Naive thymus-derived CD4-positive, alpha-beta T cell (primary cell): ENCODE results near the gene RRAGD. TPM values are rescaled to one million over a fixed set of nuclear protein-coding genes. Genes with fewer than 3 reads are reported as not detected.

ENCODE experiments used
- ATAC-seq: fragments of 150-1000 bp; cut with Tn5 transposase; 2 replicates; pipeline ENCODE4 v1.10.0; 2021; ENCODE audit warnings: mild to moderate bottlenecking, moderate library complexity
- CTCF ChIA-PET: fragments of 350-600 bp; sonication (Branson Sonifier 250); formaldehyde crosslinking; loops from one replicate; lab custom pipeline; 2021; ENCODE audit warnings: antibody characterized with exemption; lab: Charles Lee
- POLR2A ChIA-PET: fragments of 350-600 bp; sonication (Branson Sonifier 250); formaldehyde crosslinking; loops from one replicate; lab custom pipeline; 2021; ENCODE audit warnings: antibody characterized with exemption, inconsistent platforms; lab: Charles Lee
- DNase-seq, 9 donors: peaks; one replicate each; pipeline versions ENCODE4 v3.0.0 to v3.0.0-alpha.2; 2020 to 2022; ENCODE audit warnings: mixed read lengths in 1 of 9
- H3K27ac ChIP-seq: one replicate; pipeline ENCODE4 v1.7.0; 2013; ENCODE audit warnings: mild to moderate bottlenecking, low read depth, low read length, moderate library complexity
- H3K27me3 ChIP-seq, 2 donors: one replicate each; pipeline ENCODE4 v1.7.0; 2013; ENCODE audit warnings: low read length in 2 of 2, mild to moderate bottlenecking in 2 of 2, moderate library complexity in 2 of 2; ENCODE audit not compliant: control insufficient read depth in 2 of 2, insufficient read depth in 2 of 2
- H3K36me3 ChIP-seq, 3 experiments: 1 replicate in 2 of 3; 2 replicates in 1 of 3; pipeline ENCODE4 v1.7.0; 2013; ENCODE audit warnings: low read length in 3 of 3, mild to moderate bottlenecking in 3 of 3, moderate library complexity in 1 of 3; ENCODE audit not compliant: insufficient read depth in 3 of 3, control insufficient read depth in 2 of 3
- H3K4me1 ChIP-seq, 2 donors: one replicate each; pipeline ENCODE4 v1.7.0; 2013; ENCODE audit warnings: low read length in 2 of 2, mild to moderate bottlenecking in 2 of 2, moderate library complexity in 1 of 2; ENCODE audit not compliant: control insufficient read depth in 2 of 2, insufficient read depth in 2 of 2
- H3K4me3 ChIP-seq: 2 replicates; pipeline ENCODE4 v1.7.0; 2013; ENCODE audit warnings: mild to moderate bottlenecking, low read length
- H3K9me3 ChIP-seq, 3 experiments: 1 replicate in 2 of 3; 2 replicates in 1 of 3; pipeline ENCODE4 v1.7.0; 2013; ENCODE audit warnings: low read length in 3 of 3; ENCODE audit not compliant: control insufficient read depth in 2 of 3
- H3K27ac Mint-ChIP-seq, 9 donors: one replicate each; pipeline ENCODE4 v1.8.0; 2020 to 2022; ENCODE audit warnings: mixed read lengths in 9 of 9, mild to moderate bottlenecking in 8 of 9, moderate library complexity in 5 of 9, inconsistent platforms in 2 of 9
- H3K27me3 Mint-ChIP-seq, 5 donors: one replicate each; pipeline ENCODE4 v1.8.0; 2021 to 2022; ENCODE audit warnings: mixed read lengths in 5 of 5, mild to moderate bottlenecking in 1 of 5
- H3K36me3 Mint-ChIP-seq, 5 donors: one replicate each; pipeline ENCODE4 v1.8.0; 2020 to 2022; ENCODE audit warnings: mixed read lengths in 5 of 5, mild to moderate bottlenecking in 3 of 5, inconsistent platforms in 1 of 5
- H3K4me1 Mint-ChIP-seq, 7 donors: one replicate each; pipeline ENCODE4 v1.8.0; 2020 to 2022; ENCODE audit warnings: mixed read lengths in 7 of 7, mild to moderate bottlenecking in 3 of 7, inconsistent platforms in 1 of 7
- H3K4me3 Mint-ChIP-seq, 10 donors: one replicate each; pipeline ENCODE4 v1.8.0; 2020 to 2022; ENCODE audit warnings: mild to moderate bottlenecking in 10 of 10, mixed read lengths in 10 of 10, moderate library complexity in 6 of 10, inconsistent platforms in 2 of 10
- H3K9me3 Mint-ChIP-seq, 11 donors: one replicate each; pipeline ENCODE4 v1.8.0; 2020 to 2022; ENCODE audit warnings: mixed read lengths in 11 of 11, mild to moderate bottlenecking in 4 of 11, inconsistent platforms in 1 of 11, moderate library complexity in 1 of 11
- intact Hi-C, 2 donors: fragments of 100-400 bp; cut with micrococcal nuclease; formaldehyde crosslinking; loops; one replicate each; pipeline ENCODE4 v1.15.1; 2023
- polyA plus RNA-seq, 2 donors: library from polyadenylated mRNA; unstranded; fragments of 300-500 nt; fragmentation: Illumina TruSeq; gene quantifications; one replicate each; pipeline ENCODE4 v1.2.3, GENCODE V29; 2021
- total RNA-seq, 6 experiments: library from RNA in 5 of 6; stranded (reverse) in 5 of 6; gene quantifications; 1 replicate in 5 of 6; 2 replicates in 1 of 6; pipeline ENCODE4 v1.2.3 and lab custom pipeline; 2021 to 2026

The RRAGD gene
- total and polyA plus RNA-seq, 7 experiments from 2014 or later, result 2.4 to 12.1 (median 7.4) TPM

DNA sequence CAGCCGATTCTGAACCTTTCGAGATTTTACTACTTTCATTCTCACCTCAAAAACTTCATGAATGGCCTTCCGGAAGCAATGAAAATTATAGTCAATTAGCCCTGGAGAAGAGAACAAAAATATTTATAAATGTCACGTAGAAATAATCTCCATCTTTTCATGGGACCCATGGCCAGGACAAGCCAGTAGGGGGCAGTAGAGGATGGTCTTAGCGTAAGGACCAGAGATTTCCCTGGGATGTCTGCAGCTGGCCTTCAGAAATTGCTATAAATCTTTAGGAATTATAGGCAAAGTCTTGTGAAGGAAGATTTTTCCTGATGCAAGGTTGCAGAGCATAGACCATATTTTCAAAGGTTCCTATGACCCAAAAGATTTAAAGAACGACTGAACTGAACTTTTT lies 44.0 kb downstream of the RRAGD start:
- Mint-ChIP-seq H3K36me3 (peaks cover 0 to 4% (median 0%) of the 10 kb centered on the region in 5 donors), H3K4me1 (peaks cover 9 to 35% (median 22%) of the 10 kb centered on the region in 7 donors), H3K4me3 (no peak overlapping the region), H3K27ac (no peak overlapping the region), H3K27me3 (no peaks in the 10 kb centered on the region), H3K9me3 (peaks cover 0 to under 1% (median 0%) of the 10 kb centered on the region in 11 donors)
- ATAC-seq, result peak; percentile 56
- ChIA-PET CTCF (interaction anchor here (0.8 to 1.7 kb wide), 3 partner anchors 39 to 1570 kb away, joined by 3 read pairs; no protein-coding TSS in a partner anchor), POLR2A (no interaction called here)
- Histone ChIP-seq H3K9me3 (no peaks in the 10 kb centered on the region), H3K27ac (no peak overlapping the region), H3K4me3 (no peak overlapping the region), H3K36me3 (no peaks in the 10 kb centered on the region), H3K27me3 (no peaks in the 10 kb centered on the region), H3K4me1 (peaks cover 0 to 21% of the 10 kb centered on the region in 2 donors)
- peak in 8 of 9 donors; percentile 20 to 61 (median 38) for DNase-seq
- intact Hi-C loops, result loop anchor here (1.0 to 2.0 kb wide), 3 partner anchors 11 to 1111 kb away; no protein-coding TSS in a partner anchor

- ChIA-PET CTCF (interaction anchor here (0.7 to 1.9 kb wide), 5 partner anchors 9 to 245 kb away, joined by 3 to 4 read pairs (median 4); partner anchors contain the start of gene UBE2J1), POLR2A (interaction anchor here (0.6 to 5.9 kb wide), 5 partner anchors 10 to 285 kb away, joined by 3 to 23 read pairs (median 6); partner anchors contain the start of genes PNRC1 and UBE2J1)
- Mint-ChIP-seq H3K27me3 (no peaks in the 10 kb centered on the region), H3K9me3 (peaks cover 0 to 3% (median 0%) of the 10 kb centered on the region in 11 donors), H3K4me3 (peak overlapping the region in 2 of 10 donors; percentile 32 to 52), H3K4me1 (peaks cover 13 to 38% (median 34%) of the 10 kb centered on the region in 7 donors), H3K36me3 (peaks cover 0 to 8% (median 0%) of the 10 kb centered on the region in 5 donors), H3K27ac (peak overlapping the region in 2 of 9 donors; percentile 27 to 33)
- no peaks in the 10 kb centered on the region for H3K9me3 ChIP-seq
- H3K36me3 ChIP-seq, result no peaks in the 10 kb centered on the region
- intact Hi-C loops, result loop anchor here in 1 of 2 donors (1.0 kb wide), 1 partner anchor 12 kb away; the partner anchor contains the start of gene UBE2J1
- no peaks in the 10 kb centered on the region for H3K27me3 ChIP-seq
- ATAC-seq (no peak), DNase-seq (no peak)
- no peak overlapping the region for H3K4me3 ChIP-seq
- H3K27ac ChIP-seq, result no peak overlapping the region
- H3K4me1 ChIP-seq, result peaks cover 0 to 13% of the 10 kb centered on the region in 2 donors
Measured at GRCh38 chr6:89364586-89364985, 47.5 kb downstream of the RRAGD start.

- Histone ChIP-seq H3K27me3 (no peaks in the 10 kb centered on the region), H3K4me3 (no peak overlapping the region), H3K9me3 (no peaks in the 10 kb centered on the region), H3K27ac (no peak overlapping the region), H3K4me1 (peaks cover 9 to 26% of the 10 kb centered on the region in 2 donors), H3K36me3 (no peaks in the 10 kb centered on the region)
- Mint-ChIP-seq H3K4me1 (peaks cover 22 to 67% (median 57%) of the 10 kb centered on the region in 7 donors), H3K9me3 (peaks cover 0 to 3% (median 0%) of the 10 kb centered on the region in 11 donors), H3K27ac (peak overlapping the region in 4 of 9 donors; percentile 8 to 38 (median 22)), H3K36me3 (peaks cover 0 to 8% (median 0%) of the 10 kb centered on the region in 5 donors), H3K4me3 (peak overlapping the region in 1 of 10 donors; percentile 12), H3K27me3 (no peaks in the 10 kb centered on the region)
- ATAC-seq (no peak), DNase-seq (no peak)
- ChIA-PET CTCF (interaction anchor here (0.7 to 4.2 kb wide), 2 partner anchors 11 to 16 kb away, joined by 3 to 26 read pairs; no protein-coding TSS in a partner anchor), POLR2A (interaction anchor here (1.7 to 5.9 kb wide), 2 partner anchors 9 to 10 kb away, joined by 4 to 23 read pairs; partner anchors contain the start of gene UBE2J1)
- intact Hi-C loops, result no loop called here
Measured at GRCh38 chr6:89361171-89361570, 50.9 kb downstream of the RRAGD start.

DNA sequence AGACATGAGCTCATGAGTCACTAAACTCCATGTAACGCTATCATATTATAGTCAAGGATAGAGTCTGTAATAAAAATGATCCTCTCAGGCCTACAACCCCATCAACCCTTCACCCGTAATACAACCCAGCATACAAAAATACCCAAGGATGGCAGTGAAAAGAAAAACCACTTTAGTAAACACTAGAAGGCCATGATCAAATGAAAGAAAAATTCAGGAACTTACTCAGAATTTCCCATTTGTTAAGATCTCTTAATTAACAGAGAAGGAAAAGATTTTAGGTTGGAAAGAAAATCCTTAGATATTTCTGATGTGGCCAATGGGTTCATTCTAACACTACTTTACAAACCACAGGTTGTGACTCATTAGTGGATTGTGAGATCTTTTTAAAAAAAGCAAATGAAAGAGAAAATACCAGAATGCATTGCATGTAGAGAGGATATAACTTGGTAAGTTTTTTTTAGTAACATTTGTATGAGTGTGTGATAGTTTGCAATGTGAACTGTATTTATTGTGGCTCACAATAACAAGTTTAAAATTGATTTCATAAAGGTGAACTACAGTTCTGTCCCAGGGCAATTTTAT lies 51.6 kb downstream of the RRAGD start:
- ATAC-seq (peak; percentile 48), DNase-seq (no peak)
- Histone ChIP-seq H3K36me3 (no peaks in the 10 kb centered on the region), H3K9me3 (no peaks in the 10 kb centered on the region), H3K4me1 (peaks cover 12 to 26% of the 10 kb centered on the region in 2 donors), H3K4me3 (no peak overlapping the region), H3K27me3 (no peaks in the 10 kb centered on the region), H3K27ac (no peak overlapping the region)
- no peaks in the 10 kb centered on the region for H3K27me3 Mint-ChIP-seq
- POLR2A ChIA-PET, result interaction anchor here (0.7 to 1.7 kb wide), 2 partner anchors 9 to 236 kb away, joined by 4 to 7 read pairs; no protein-coding TSS in a partner anchor
- peaks cover 0 to 3% (median 0%) of the 10 kb centered on the region in 11 donors for H3K9me3 Mint-ChIP-seq
- intact Hi-C loops, result loop anchor here in 1 of 2 donors (1.0 kb wide), 1 partner anchor 15 kb away; no protein-coding TSS in a partner anchor
- peak overlapping the region in 6 of 9 donors; percentile 4 to 35 (median 15) for H3K27ac Mint-ChIP-seq
- peaks cover 22 to 68% (median 56%) of the 10 kb centered on the region in 7 donors for H3K4me1 Mint-ChIP-seq
- CTCF ChIA-PET, result interaction anchor here (0.5 to 4.2 kb wide), 3 partner anchors 12 to 210 kb away, joined by 3 to 26 read pairs (median 3); no protein-coding TSS in a partner anchor
- H3K4me3 Mint-ChIP-seq, result peak overlapping the region in 2 of 10 donors; percentile 5 to 10
- peaks cover 0 to 8% (median 0%) of the 10 kb centered on the region in 5 donors for H3K36me3 Mint-ChIP-seq

- no peak overlapping the region for H3K4me3 ChIP-seq
- no peaks in the 10 kb centered on the region for H3K36me3 ChIP-seq
- no peaks in the 10 kb centered on the region for H3K27me3 ChIP-seq
- Mint-ChIP-seq H3K27ac (peak overlapping the region in 2 of 9 donors; percentile 30 to 42), H3K27me3 (no peaks in the 10 kb centered on the region), H3K4me1 (peaks cover 16 to 63% (median 54%) of the 10 kb centered on the region in 7 donors), H3K9me3 (peaks cover 0 to 3% (median 0%) of the 10 kb centered on the region in 11 donors), H3K36me3 (peaks cover 0 to 10% (median 0%) of the 10 kb centered on the region in 5 donors), H3K4me3 (no peak overlapping the region)
- POLR2A ChIA-PET, result interaction anchor here (0.5 to 1.7 kb wide), 4 partner anchors 8 to 408 kb away, joined by 3 to 4 read pairs (median 3); no protein-coding TSS in a partner anchor
- ATAC-seq (no peak), DNase-seq (no peak)
- no peaks in the 10 kb centered on the region for H3K9me3 ChIP-seq
- CTCF ChIA-PET, result interaction anchor here (0.5 to 4.2 kb wide), 3 partner anchors 13 to 209 kb away, joined by 3 to 26 read pairs (median 6); no protein-coding TSS in a partner anchor
- intact Hi-C loops, result loop anchor here (10.0 kb wide), 2 partner anchors 1115 to 1955 kb away; partner anchors contain the start of gene CFAP206 (in 1 of the 2)
- peaks cover 12 to 17% of the 10 kb centered on the region in 2 donors for H3K4me1 ChIP-seq
- H3K27ac ChIP-seq, result no peak overlapping the region
Measured at GRCh38 chr6:89359561-89359960, 52.5 kb downstream of the RRAGD start.

GRCh38 chr6:89357390-89357789 lies 54.7 kb downstream of the RRAGD start:
- peaks cover 17 to 65% (median 58%) of the 10 kb centered on the region in 7 donors for H3K4me1 Mint-ChIP-seq
- peak overlapping the region; percentile 86 to 99 (median 91) for H3K27ac Mint-ChIP-seq
- no peaks in the 10 kb centered on the region for H3K9me3 ChIP-seq
- peaks cover 0 to 1% (median 0%) of the 10 kb centered on the region in 3 experiments for H3K36me3 ChIP-seq
- H3K9me3 Mint-ChIP-seq, result peaks cover 0 to 2% (median 0%) of the 10 kb centered on the region in 11 donors
- intact Hi-C loops, result loop anchor here (1.0 to 10.0 kb wide), 5 partner anchors 11 to 1953 kb away; partner anchors contain the start of genes AKIRIN2 (in 1 of the 2) and CFAP206 (in 1 of the 2)
- ChIA-PET POLR2A (interaction anchor here (1.3 to 2.5 kb wide), 4 partner anchors 9 to 276 kb away, joined by 4 to 24 read pairs (median 7); partner anchors contain the start of genes PM20D2 and PNRC1), CTCF (interaction anchor here (1.7 to 2.7 kb wide), 3 partner anchors 9 to 17 kb away, joined by 4 to 14 read pairs (median 14); no protein-coding TSS in a partner anchor)
- H3K4me1 ChIP-seq, result peaks cover 12 to 19% of the 10 kb centered on the region in 2 donors
- H3K4me3 ChIP-seq, result peak overlapping the region; percentile 54
- no peaks in the 10 kb centered on the region for H3K27me3 ChIP-seq
- peak overlapping the region; percentile 83 to 98 (median 92) for H3K4me3 Mint-ChIP-seq
- no peaks in the 10 kb centered on the region for H3K27me3 Mint-ChIP-seq
- peak overlapping the region; percentile 57 for H3K27ac ChIP-seq
- H3K36me3 Mint-ChIP-seq, result peaks cover 0 to 5% (median 0%) of the 10 kb centered on the region in 5 donors
- no peak for ATAC-seq
- DNase-seq, result peak in 3 of 9 donors; percentile 28 to 37 (median 31)
